Lower leg skin (tissue), 4 donors: Measurements from ENCODE around the gene ARHGEF25. TPM values are rescaled to one million over a fixed set of nuclear protein-coding genes. Genes with fewer than 3 reads are reported as not detected.
"Not testable (repeated sequence)": the region's sequence is repeated elsewhere in the genome, so short reads cannot be mapped to it uniquely, and the experiment has no call there.

Experiments
- DNase-seq, 2 donors: peaks; one replicate each; pipeline ENCODE4 v3.0.0-alpha.2; 2019; ENCODE audit warnings: low spot score in 2 of 2
- H3K4me3 ChIP-seq: fragments of 200-600 bp; sonication (generic); 2 replicates; pipeline ENCODE4 v1.5.1; 2017; ENCODE audit warnings: mild to moderate bottlenecking, low read depth; ENCODE audit not compliant: poor library complexity, severe bottlenecking
- POLR2A ChIP-seq, 2 donors: fragments of 450-650 bp; IDR thresholded peaks; one replicate each; pipeline ENCODE4 v1.6.1; 2016 to 2017; ENCODE audit warnings: antibody characterized with exemption in 2 of 2, mild to moderate bottlenecking in 1 of 2, moderate library complexity in 1 of 2
- WGBS, 2 donors: methylation state at CpG; one replicate each; pipeline ENCODE4 v1.1.5; 2018; 5-methylcytosine and 5-hydroxymethylcytosine counted together
- intact Hi-C: fragments of 100-400 bp; cut with DNase I; formaldehyde crosslinking; loops from one replicate; pipeline ENCODE4 v1.15.0; 2023; ENCODE audit warnings: low total_unique reads
- total RNA-seq, 4 donors: library from RNA; depleted of rRNA; stranded (reverse); fragments of >200 nt; gene quantifications; one replicate each; pipeline ENCODE4 v1.1.0, GENCODE V29; 2016
- TF ChIP-seq, protein P1 (sequence below), 3 donors: fragments of 450-650 bp; IDR thresholded peaks; one replicate each; pipeline ENCODE4 v1.5.1; 2016; ENCODE audit warnings: antibody characterized with exemption in 3 of 3, mild to moderate bottlenecking in 3 of 3, moderate library complexity in 2 of 3

ARHGEF25 gene
- total RNA-seq, 4 donors from 2014 or later, result 3.8 to 10.3 (median 6.9) TPM

DNA sequence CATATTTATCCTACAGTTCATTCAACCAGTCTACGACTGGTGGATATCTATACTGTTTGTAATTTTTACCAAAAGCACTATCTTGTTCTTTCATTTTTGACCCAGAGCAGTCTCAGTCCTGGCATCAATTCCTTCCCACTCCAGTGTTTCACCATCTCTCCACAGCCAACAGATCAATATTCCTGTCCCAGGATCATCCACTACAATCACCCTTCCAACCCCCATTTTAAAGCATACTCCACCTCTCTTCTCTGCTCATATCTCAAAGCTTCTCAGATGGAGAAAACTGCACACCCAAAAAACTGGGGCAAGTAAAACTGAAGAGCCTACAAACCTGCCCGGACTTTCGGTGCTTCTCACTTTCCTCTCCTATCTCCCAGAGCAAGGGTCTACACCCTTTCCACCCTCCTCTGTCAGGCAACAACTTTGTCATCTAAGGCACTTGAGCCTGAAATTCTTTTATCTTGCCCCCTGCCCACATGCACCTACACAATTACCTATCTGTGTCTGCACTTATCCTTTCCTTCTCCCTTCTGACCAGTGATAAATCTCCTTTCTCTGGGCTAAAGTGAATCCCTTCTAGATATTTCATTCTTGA is 24.3 kb upstream of the ARHGEF25 start:
- 90 to 91% methylated on average over 3 of the region's 3 CpGs for WGBS, 2 donors

DNA sequence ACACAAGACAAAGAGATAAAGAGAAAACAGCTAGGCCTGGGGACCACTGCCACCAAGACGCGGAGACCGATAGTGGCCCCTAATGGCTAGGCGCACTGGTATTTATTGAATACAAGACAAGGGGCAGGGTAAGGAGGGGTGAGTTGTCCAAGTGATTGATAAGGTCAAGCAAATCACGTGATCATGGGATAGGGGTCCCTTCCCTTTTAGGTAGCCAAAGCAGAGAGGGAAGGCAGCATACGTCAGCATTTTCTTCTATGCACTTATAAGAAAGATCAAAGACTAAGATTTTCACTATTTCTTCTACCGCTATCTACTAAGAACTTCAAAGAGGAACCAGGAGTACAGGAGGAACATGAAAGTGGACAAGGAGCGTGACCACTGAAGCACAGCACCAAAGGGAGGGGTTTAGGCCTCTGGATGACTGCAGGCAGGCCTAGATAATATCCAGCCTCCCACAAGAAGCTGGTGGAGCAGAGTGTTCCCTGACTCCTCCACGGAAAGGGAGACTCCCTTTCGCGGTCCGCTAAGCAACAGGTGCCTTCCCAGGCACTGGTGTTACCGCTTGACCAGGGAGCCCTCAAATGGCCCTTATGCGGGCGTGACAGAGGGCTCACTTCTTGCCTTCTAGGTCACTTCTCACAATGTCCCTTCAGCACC is 22.2 kb upstream of the ARHGEF25 start:
- DNase-seq, H3K4me3 ChIP-seq: not testable (repeated sequence)
- 92% methylated on average over 15 of the region's 15 CpGs for WGBS, 2 donors
- intact Hi-C loops, result loop anchor here (10.0 kb wide), 1 partner anchor 316 kb away; no protein-coding TSS in a partner anchor

More for the DNA sequence above, 24.3 kb upstream of the ARHGEF25 start:
- no peak for DNase-seq
- H3K4me3 ChIP-seq, result no peak overlapping the region
- intact Hi-C loops, result loop anchor here (10.0 kb wide), 1 partner anchor 318 kb away; no protein-coding TSS in a partner anchor
- TF ChIP-seq, protein P1, sequence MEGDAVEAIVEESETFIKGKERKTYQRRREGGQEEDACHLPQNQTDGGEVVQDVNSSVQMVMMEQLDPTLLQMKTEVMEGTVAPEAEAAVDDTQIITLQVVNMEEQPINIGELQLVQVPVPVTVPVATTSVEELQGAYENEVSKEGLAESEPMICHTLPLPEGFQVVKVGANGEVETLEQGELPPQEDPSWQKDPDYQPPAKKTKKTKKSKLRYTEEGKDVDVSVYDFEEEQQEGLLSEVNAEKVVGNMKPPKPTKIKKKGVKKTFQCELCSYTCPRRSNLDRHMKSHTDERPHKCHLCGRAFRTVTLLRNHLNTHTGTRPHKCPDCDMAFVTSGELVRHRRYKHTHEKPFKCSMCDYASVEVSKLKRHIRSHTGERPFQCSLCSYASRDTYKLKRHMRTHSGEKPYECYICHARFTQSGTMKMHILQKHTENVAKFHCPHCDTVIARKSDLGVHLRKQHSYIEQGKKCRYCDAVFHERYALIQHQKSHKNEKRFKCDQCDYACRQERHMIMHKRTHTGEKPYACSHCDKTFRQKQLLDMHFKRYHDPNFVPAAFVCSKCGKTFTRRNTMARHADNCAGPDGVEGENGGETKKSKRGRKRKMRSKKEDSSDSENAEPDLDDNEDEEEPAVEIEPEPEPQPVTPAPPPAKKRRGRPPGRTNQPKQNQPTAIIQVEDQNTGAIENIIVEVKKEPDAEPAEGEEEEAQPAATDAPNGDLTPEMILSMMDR (IDR thresholded peaks at IDR 0.05), result no peak
- TF ChIP-seq POLR2A (IDR thresholded peaks at IDR 0.05), result no peak

DNA sequence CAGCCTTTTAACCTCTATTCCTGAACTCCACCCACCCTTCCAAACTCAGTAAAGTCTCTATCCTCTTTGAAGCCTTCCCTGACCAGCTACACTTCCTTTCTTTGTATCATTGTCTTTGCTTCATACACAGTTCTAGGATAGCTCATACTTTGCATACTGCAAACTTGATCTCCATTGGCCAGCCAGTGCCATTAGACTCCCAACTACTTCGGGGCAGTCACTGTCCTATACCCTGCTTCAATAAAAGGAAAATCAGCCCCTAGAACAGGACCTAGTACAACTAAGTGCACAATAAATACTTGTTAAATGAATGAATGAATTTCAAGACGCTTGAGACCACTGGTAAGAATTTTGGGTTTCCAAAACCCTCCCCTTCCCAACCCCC is 20.8 kb upstream of the ARHGEF25 start:
- TF ChIP-seq, protein P1 (IDR thresholded peaks at IDR 0.05), result no peak
- no peak for TF ChIP-seq POLR2A (IDR thresholded peaks at IDR 0.05)
- H3K4me3 ChIP-seq, result peak overlapping the region; percentile 91
- WGBS, 2 donors, result 15 to 23% methylated on average over 2 of the region's 2 CpGs
- intact Hi-C loops, result no loop called here
- no peak for DNase-seq

- 1 to 2% methylated on average over 42 to 45 of the region's 69 CpGs for WGBS, 2 donors
- intact Hi-C loops, result no loop called here
- DNase-seq, result peak; percentile 58 to 95
- peak within 1 kb of the TSS; percentile 91 for H3K4me3 ChIP-seq
- TF ChIP-seq, protein P1 (IDR thresholded peaks at IDR 0.05), result no peak
- TF ChIP-seq POLR2A (IDR thresholded peaks at IDR 0.05), result no peak
These were observed 20.1 kb upstream of the ARHGEF25 start, which contains the start of gene PIP4K2C for GRCh38 chr12:57590864-57591781. TSS of gene PIP4K2C (plus strand) at chr12:57591192. CDS start at chr12:57591290, 98 bp downstream.

- no peak for DNase-seq
- peak overlapping the region; percentile 91 for H3K4me3 ChIP-seq
- no peak for TF ChIP-seq POLR2A (IDR thresholded peaks at IDR 0.05)
- TF ChIP-seq, protein P1 (IDR thresholded peaks at IDR 0.05), result no peak
- intact Hi-C loops, result no loop called here
- WGBS, 2 donors, result 43 to 44% methylated on average over 10 of the region's 10 CpGs
These were observed 19.4 kb upstream of the ARHGEF25 start for GRCh38 chr12:57591782-57592325.
